ENCODE measurements around the gene STRAP. TPM values are rescaled to one million over a fixed set of nuclear protein-coding genes. Genes with fewer than 3 reads are reported as not detected.
"Not testable (repeated sequence)": the region's sequence is repeated elsewhere in the genome, so short reads cannot be mapped to it uniquely, and the experiment has no call there.

STRAP gene
- total RNA-seq, 1 donor from 2014 or later = 48.6 TPM

DNA sequence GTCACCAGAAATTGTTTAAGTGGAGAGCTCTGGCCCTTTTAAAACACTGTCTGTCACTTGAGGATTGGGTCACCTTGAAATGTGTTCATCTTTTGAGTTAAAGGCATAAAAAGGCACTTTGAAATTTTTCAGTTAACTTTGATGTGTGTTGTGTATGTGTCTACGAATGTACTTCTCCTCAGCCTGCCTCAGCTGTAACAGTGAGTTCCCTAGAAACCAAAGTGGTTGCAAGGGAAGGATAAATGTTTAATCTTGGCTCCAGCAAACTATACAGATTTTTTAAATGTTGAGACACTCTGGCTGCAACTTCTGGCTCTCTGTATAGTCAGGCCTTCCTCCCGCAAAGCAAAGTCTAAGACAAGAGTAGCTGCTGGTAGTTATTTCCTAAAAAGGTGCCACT is 37.2 kb downstream of the STRAP start:
- ATAC-seq (no peak), DNase-seq (ENCODE audit: low spot score) (no peak)

DNA sequence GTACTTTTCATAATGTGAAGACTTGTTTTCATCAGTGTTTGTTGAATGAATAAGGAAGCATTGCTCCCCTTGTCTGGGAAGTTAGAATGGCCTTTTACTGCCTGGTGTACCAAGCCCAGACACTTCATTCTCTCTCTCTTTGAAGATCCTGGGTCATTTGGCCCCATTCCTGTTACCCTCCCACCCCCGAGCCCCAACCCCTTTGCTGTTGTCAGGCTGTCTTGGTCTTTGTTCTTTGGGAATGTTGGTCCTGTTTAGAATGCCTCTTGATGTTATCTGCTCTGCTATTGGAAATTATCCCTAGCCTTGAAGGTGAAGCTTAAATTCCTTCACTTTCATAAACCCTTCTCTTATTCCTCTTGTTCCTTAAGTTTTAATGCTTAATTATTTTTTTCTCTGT is 42.8 kb downstream of the STRAP start:
- no peak for DNase-seq (ENCODE audit: low spot score)
- ATAC-seq = no peak

DNA sequence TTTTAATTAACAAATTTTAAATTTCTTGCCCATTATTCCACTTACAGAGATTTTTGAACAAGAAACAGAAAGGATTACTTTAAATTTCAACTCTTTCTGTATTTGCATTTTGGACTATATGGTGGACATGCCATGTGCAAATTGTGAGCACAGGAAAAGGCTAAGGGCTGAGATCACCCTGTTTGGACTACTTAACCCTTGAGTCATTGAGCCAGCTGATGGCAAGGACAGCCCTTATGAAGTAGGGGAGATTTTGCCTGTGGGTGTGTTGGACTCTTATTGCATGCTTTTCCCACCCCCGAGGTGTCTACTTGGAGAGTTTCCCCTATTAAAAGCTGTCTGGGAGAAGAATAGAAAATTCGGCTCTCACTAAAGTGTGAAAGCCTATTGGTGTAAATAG is 46.2 kb downstream of the STRAP start:
- DNase-seq (ENCODE audit: low spot score) (no peak), ATAC-seq (no peak)

DNA sequence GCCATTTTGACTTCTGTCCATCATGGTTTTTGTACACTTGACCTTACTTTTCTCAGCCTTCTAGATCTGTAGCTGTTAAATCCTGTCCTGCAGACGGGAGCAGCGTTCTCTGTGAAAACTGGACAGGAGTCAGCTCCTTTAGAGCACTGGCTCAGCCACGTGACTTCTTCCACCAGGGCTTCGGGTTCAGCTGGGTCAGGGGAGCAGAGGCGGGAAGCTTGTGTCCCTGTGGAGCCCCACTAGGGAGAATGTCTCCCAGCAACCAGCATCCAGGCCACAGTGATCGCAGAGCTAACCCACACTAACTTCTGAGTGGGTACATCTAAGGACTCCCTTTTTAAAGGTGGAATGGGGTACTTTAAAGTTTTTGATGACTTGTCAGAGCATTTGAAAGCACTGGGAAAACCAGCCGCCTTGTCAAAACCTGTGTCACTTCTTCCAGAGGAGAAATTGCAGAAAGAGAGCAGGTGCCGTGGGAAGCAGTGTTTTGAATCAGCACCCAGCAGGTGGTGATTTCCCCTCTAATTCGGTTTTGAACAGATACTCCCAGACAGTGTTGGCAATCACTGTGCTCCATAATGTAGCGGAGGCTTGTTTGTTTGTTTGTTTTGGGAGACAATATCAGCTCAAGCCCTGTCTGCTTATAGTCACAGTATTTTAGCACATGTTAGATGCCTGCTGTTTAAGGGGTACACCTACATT is 46.8 kb downstream of the STRAP start:
- no peak for DNase-seq (ENCODE audit: low spot score)
- ATAC-seq = peak; percentile 77

DNA sequence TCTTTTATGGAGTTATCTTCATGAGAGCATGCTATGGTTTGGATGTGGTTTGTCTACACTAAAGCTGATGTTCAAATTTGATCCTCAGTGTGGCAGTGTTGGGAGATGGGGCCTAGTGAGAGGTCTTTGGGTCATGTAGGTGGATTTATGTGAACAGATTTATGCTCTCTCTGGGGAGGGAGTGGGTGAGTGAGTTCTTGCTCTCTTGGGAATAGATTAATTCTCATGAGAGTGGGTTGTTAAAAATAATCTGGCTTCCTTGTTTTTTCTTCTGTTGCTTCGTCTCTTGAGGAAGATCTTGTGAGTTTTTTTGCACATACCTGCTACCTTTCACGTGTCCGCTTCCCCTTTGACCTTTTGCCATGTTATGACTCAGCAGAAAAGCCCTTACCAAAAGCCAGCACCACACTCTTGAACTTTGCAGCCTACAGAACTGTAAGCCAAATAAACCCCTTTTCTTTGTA is 49.4 kb downstream of the STRAP start:
- no peak for DNase-seq (ENCODE audit: low spot score)
- peak; percentile 60 for ATAC-seq

DNA sequence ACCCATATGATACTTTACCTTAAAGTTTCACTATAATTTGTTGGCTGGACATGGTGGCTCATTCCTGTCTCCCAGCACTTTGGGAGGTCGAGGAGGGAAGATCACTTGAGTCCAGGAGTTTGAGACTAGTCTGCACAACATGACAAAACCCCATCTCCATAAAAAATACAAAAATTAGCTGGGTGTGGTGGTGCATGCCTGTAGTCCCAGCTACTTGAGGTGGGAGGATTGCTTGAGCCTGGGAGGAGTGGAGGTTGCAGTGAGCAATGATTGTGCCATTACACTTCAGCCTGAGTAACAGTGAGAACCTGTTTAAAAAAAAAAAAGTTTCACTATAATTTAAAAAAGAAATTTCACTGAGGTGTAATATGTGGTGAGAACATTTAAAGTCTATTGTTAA is 50.1 kb downstream of the STRAP start:
- ATAC-seq = no peak
- no peak for DNase-seq (ENCODE audit: low spot score)

DNA sequence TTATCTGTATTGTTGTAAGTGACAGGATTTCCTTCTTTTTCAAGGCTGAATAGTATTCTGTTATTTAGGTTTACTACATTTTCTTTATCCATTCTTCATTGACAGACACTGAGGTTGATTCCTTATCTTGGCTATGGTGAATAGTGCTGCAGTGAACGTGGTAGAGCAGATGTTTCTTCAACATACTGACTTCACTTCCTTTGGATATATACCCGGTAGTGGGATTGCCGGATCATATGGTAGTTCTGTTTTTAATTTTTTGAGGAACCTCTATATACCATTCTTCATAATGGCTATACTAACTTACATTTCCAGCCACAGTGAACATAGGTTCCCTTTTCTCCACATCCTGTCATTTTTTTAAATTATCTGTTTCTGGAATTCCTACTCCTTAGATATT is 50.8 kb downstream of the STRAP start:
- no peak for ATAC-seq
- no peak for DNase-seq (ENCODE audit: low spot score)

DNA sequence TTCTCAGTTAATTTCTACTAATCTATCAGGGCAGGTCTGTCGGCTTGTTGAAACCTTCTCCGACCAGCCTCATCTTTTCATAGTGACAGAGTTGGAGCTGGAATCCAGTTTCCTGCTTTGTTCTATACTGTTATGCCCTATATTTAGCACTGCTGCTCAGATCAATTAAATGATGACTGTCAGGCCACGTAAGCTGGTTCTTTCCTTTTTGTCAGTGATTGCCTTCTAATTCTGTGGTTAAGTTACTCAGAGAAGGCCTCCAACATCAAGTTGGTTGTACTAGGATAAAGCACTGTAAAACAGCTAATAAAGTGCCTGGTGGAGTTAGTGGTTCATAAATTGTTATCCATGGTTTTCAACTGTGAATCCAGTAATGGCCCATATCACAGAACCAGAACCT is 51.6 kb downstream of the STRAP start:
- no peak for ATAC-seq
- no peak for DNase-seq (ENCODE audit: low spot score)

DNA sequence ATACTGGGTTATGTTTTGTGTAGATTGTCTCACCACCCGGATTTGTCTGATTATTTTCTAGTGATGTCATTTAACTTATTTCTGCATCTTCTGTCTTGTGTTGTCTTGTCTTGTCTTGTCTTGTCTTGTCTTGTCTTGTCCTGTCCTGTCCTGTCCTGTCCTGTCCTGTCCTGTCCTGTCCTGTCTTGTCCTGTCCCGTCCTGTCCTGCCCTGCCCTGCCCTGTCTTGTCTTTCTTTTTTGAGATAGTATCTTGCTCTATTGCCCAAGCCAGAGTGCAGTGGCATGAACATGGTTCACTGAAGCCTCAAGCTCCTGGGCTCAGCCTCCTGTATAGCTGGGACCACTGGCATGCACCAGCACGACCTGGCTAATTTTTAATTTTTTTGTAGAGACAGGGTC is 54.6 kb downstream of the STRAP start:
- no peak for DNase-seq (ENCODE audit: low spot score)
- ATAC-seq = peak; percentile 37

DNA sequence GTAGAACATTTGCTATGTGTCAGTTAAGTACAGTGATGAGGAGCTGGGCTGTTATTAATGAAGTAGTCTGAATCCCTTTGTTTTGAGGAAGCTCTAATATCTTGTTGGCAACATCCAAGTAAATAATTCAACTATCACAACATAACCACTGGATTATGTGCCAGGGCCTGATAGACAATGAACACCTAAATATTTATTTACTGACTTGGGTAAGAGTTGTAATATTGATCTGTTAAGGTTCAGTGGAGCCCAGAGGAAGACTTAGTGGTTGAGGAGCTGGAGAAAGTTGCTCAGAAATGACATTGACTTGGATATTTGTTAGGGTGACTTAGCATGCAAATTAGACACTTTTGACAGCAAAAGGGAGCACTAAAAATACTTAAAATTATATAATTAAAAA is 55.7 kb downstream of the STRAP start:
- peak; percentile 68 for ATAC-seq
- no peak for DNase-seq (ENCODE audit: low spot score)

DNA sequence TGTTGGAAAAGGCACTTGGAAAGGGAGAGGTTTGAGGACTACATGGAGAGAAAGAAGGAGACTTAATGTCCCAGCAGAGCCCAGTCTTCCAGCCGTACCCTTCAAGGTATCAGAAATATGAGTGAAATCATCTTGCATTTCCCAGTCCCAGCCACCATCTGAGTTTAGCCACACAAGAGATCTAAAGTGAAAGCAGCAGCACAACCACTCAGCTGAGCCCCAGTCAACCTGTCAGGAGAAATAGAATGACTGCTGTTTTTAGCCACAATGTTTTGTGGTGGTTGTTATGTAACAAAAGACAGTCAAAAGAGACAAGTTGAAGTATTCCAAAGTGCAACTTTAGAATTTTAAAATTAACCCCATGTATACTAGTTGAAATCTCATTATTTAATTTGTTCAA is 56.9 kb downstream of the STRAP start:
- peak; percentile 77 for ATAC-seq
- DNase-seq (ENCODE audit: low spot score) = no peak

DNA sequence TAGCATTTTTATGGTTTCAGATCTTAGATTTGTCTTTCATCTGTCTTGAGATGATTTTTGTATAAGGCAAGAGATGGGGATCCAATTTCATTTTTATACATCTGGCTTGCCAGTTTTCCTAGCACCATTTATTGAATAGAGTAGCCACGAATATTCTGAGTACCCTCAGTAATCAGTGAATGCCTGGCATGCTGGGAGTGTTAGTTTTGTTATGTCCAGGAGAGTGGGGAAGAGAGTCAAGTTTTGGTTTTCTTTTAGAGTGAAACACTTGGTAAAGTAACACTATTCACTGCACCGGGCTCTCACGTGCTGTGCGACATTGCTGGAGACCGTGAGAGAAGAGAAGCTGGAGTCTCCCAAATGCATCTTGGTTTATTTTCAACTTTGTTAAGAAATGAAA is 60.3 kb downstream of the STRAP start:
- no peak for ATAC-seq

DNA sequence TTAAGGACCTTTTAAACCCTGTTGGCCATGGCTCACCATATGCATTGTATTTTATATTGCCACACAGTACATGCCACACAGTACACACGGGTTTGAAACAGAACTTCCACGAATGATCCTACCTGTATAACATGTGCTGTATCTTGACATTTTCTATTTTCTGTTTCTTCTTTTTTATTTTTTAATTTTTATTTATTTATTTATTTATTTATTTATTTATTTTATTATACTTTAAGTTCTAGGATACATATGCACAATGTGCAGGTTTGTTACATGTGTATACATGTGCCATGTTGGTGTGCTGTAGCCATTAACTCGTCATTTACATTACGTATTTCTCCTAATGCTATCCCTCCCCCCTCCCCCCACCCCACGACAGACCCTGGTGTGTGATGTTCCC is 61.3 kb downstream of the STRAP start:
- DNase-seq (ENCODE audit: low spot score); ATAC-seq: not testable (repeated sequence)

More for the DNA sequence above, 60.3 kb downstream of the STRAP start:
- DNase-seq (ENCODE audit: low spot score) = no peak

DNA sequence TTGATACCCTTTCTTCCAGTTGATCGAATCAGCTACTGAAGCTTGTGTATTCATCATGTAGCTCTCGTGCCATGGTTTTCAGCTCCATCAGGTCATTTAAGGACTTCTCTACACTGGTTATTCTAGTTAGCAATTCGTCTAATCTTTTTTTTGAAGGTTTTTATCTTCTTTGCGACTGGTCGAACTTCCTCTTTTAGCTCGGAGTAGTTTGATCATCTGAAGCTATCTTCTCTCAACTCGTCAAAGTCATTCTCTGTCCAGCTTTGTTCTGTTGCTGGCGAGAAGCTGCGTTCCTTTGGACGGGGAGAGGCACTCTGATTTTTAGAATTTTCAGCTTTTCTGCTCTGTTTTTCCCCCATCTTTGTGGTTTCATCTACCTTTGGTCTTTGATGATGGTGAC is 66.3 kb downstream of the STRAP start:
- not testable (repeated sequence) for DNase-seq (ENCODE audit: low spot score); ATAC-seq

Other genes starting within 250 kb of the STRAP start
- 27.0 TPM for gene EPS8, start 93.0 kb upstream of the STRAP start, total RNA-seq
- 38.4 TPM for gene DERA, start 28.9 kb downstream of the STRAP start, total RNA-seq

All from left lobe of liver (tissue), 2 donors.